Keratinocyte (primary cell): Measurements from ENCODE around the gene UGT3A1. TPM values are rescaled to one million over a fixed set of nuclear protein-coding genes. Genes with fewer than 3 reads are reported as not detected.

Experiments
- DNase-seq: peaks from one replicate; pipeline ENCODE4 v3.0.0-alpha.2; 2011; ENCODE audit warnings: low read depth, missing footprints, low spot score
- FAIRE-seq: peaks from 2 replicates; lab custom pipeline; 2011; peaks lifted over from hg19 to GRCh38; lab: Jason Lieb, UNC
- H2AFZ ChIP-seq: 2 replicates; pipeline ENCODE4 v1.6.0; 2012; ENCODE audit warnings: low read length, control low read depth, inconsistent platforms; ENCODE audit not compliant: control insufficient read depth
- H3K27ac ChIP-seq: 2 replicates; pipeline ENCODE4 v1.5.1; 2011; ENCODE audit warnings: low read length; ENCODE audit not compliant: control insufficient read depth, insufficient read depth
- H3K27me3 ChIP-seq: 3 replicates; pipeline ENCODE4 v1.6.0; 2011; ENCODE audit warnings: low read length; ENCODE audit not compliant: control insufficient read depth, insufficient read depth; ENCODE audit errors: extremely low read depth
- H3K36me3 ChIP-seq, 2 experiments: 2 replicates in 1 of 2; 3 replicates in 1 of 2; pipeline ENCODE4 v1.5.1; 2011; ENCODE audit warnings: low read length in 2 of 2, mild to moderate bottlenecking in 1 of 2; ENCODE audit not compliant: control insufficient read depth in 2 of 2, insufficient read depth in 2 of 2; ENCODE audit errors: extremely low read depth in 1 of 2
- H3K4me1 ChIP-seq: 3 replicates; pipeline ENCODE4 v1.5.1; 2011; ENCODE audit warnings: low read length; ENCODE audit not compliant: control insufficient read depth, insufficient read depth; ENCODE audit errors: extremely low read depth
- H3K4me2 ChIP-seq: 3 replicates; pipeline ENCODE4 v1.6.0; 2011; ENCODE audit warnings: low read depth, low read length; ENCODE audit not compliant: control insufficient read depth, insufficient read depth; ENCODE audit errors: extremely low read depth
- H3K4me3 ChIP-seq, 3 experiments: fragments of 200-600 bp in 1 of 3; sonication (generic) in 1 of 3; 2 replicates in 2 of 3; 3 replicates in 1 of 3; pipeline ENCODE4 v1.5.1; 2011 to 2016; ENCODE audit warnings: low read length in 3 of 3, mild to moderate bottlenecking in 3 of 3, control low read depth in 2 of 3, inconsistent platforms in 1 of 3, low read depth in 1 of 3, mixed read lengths in 1 of 3, mixed run types in 1 of 3, moderate library complexity in 1 of 3; ENCODE audit not compliant: control insufficient read depth in 2 of 3, insufficient read depth in 2 of 3; ENCODE audit errors: extremely low read depth in 1 of 3
- H3K79me2 ChIP-seq: 2 replicates; pipeline ENCODE4 v1.6.0; 2012; ENCODE audit warnings: low read length; ENCODE audit not compliant: control insufficient read depth, insufficient read depth
- H3K9ac ChIP-seq: 3 replicates; pipeline ENCODE4 v1.6.0; 2011; ENCODE audit warnings: low read length; ENCODE audit not compliant: control insufficient read depth, insufficient read depth; ENCODE audit errors: extremely low read depth
- H3K9me1 ChIP-seq: 3 replicates; pipeline ENCODE4 v1.6.0; 2011; ENCODE audit warnings: low read length; ENCODE audit not compliant: control insufficient read depth, insufficient read depth; ENCODE audit errors: extremely low read depth
- H3K9me3 ChIP-seq: 2 replicates; pipeline ENCODE4 v1.5.1; 2012; ENCODE audit warnings: low read depth, low read length; ENCODE audit not compliant: control insufficient read depth
- H4K20me1 ChIP-seq: 3 replicates; pipeline ENCODE4 v1.6.0; 2011; ENCODE audit warnings: low read length; ENCODE audit not compliant: control insufficient read depth, insufficient read depth; ENCODE audit errors: extremely low read depth
- EZH2 ChIP-seq: IDR thresholded peaks from one replicate; pipeline ENCODE4 v1.6.1; 2012; ENCODE audit warnings: inconsistent platforms, mild to moderate bottlenecking, low read length, moderate library complexity
- dilution Hi-C: fragments of 300-500 bp; cut with MboI; formaldehyde crosslinking; loops from one replicate; pipeline ENCODE4 v1.7.0; 2020; ENCODE audit warnings: low sequenced_read_pairs; ENCODE audit not compliant: extremely low pct_ligation_motif_present
- polyA plus RNA-seq, 5 experiments: library from polyadenylated mRNA; depleted of rRNA in 3 of 5; stranded (reverse) in 3 of 5; stranded (forward) in 1 of 5; unstranded in 1 of 5; fragments of >200 nt; gene quantifications; 1 replicate in 1 of 5; 2 replicates in 3 of 5; 3 replicates in 1 of 5; pipeline versions ENCODE4 v1.2.1 to v1.2.3, GENCODE V29; 2011 to 2012; ENCODE audit warnings: missing spikeins in 2 of 5, low read depth in 1 of 5, low replicate concordance in 1 of 5
- TF ChIP-seq, protein P1 (sequence below), 3 experiments: IDR thresholded peaks in 1 of 3; conservative IDR thresholded peaks in 1 of 3; optimal IDR thresholded peaks in 1 of 3; 2 replicates in 2 of 3; 3 replicates in 1 of 3; pipeline versions ENCODE3 to v1.5.1; 2011; ENCODE audit warnings: low read length in 3 of 3, mild to moderate bottlenecking in 3 of 3, moderate library complexity in 2 of 3, control low read depth in 1 of 3, inconsistent platforms in 1 of 3; ENCODE audit not compliant: insufficient read depth in 2 of 3; ENCODE audit errors: extremely low read depth in 1 of 3

Gene UGT3A1
- polyA plus RNA-seq, 1 donor (not counting 4 experiments of a cell fraction or from before 2014, with no cell fraction given): not detected

DNA sequence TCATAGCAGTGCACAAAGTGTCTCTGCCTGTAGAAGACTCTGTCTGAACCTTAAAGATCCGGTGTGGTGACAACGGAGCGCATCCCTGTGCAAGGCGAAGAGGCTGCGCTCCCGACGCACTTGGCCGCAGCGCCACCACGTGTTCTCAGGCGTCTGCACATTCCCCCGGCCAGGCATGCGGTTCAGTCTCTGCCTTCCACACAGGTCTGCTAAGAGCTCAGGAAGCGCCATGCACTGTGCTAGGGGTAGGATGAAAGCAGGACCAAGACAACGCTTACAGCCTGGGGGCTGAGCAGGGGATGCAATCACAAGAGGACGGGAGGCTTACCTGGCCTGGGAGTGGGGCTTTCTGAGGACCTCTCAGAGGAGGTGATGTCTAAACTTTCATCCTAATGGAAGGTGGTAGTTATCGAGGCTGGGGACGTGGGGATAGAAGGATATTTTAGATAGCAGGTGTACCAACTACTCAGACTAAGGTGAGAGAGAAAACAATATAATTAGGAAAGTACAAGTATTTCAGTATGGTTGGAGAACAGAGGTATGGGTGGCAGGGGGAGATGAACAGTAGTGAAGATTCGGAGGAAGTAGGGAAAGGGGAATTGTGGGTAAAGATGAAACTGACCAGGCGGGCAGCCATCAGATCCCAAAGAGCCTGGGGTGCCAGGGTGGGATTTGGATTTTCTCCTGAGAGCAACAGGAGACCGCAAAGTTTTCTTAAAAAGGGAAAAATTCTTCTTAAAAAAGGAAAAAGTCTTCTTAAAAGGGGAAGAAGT lies 66.1 kb downstream of the UGT3A1 start:
- DNase-seq (no peak), FAIRE-seq (peak; percentile 62)
- H3K4me1 ChIP-seq: peaks cover 10% of the 10 kb centered on the region
- H3K36me3 ChIP-seq: no peaks in the 10 kb centered on the region
- no peak overlapping the region for H3K9ac ChIP-seq
- H3K27me3 ChIP-seq: peaks cover 5% of the 10 kb centered on the region
- H2AFZ ChIP-seq: peak overlapping the region; percentile 76
- no peaks in the 10 kb centered on the region for H3K9me3 ChIP-seq
- no peak overlapping the region for H3K4me3 ChIP-seq
- no peaks in the 10 kb centered on the region for H3K9me1 ChIP-seq
- H3K4me2 ChIP-seq: peak overlapping the region; percentile 22
- dilution Hi-C loops: no loop called here
- no peak overlapping the region for H3K27ac ChIP-seq
- no peaks in the 10 kb centered on the region for H4K20me1 ChIP-seq
- no peaks in the 10 kb centered on the region for H3K79me2 ChIP-seq
- TF ChIP-seq, protein P1, sequence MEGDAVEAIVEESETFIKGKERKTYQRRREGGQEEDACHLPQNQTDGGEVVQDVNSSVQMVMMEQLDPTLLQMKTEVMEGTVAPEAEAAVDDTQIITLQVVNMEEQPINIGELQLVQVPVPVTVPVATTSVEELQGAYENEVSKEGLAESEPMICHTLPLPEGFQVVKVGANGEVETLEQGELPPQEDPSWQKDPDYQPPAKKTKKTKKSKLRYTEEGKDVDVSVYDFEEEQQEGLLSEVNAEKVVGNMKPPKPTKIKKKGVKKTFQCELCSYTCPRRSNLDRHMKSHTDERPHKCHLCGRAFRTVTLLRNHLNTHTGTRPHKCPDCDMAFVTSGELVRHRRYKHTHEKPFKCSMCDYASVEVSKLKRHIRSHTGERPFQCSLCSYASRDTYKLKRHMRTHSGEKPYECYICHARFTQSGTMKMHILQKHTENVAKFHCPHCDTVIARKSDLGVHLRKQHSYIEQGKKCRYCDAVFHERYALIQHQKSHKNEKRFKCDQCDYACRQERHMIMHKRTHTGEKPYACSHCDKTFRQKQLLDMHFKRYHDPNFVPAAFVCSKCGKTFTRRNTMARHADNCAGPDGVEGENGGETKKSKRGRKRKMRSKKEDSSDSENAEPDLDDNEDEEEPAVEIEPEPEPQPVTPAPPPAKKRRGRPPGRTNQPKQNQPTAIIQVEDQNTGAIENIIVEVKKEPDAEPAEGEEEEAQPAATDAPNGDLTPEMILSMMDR (optimal IDR thresholded peaks at IDR 0.05 in 1 of 3, IDR thresholded peaks at IDR 0.05 in 1 of 3, conservative IDR thresholded peaks at IDR 0.05 in 1 of 3; ENCODE audit: extremely low read depth in 1 of 3, insufficient read depth in 2 of 3, low read length in 3 of 3): peak; percentile 80 to 99 (median 88)
- TF ChIP-seq EZH2: no peak

GRCh38 chr5:35924122-35924949 lies 66.9 kb downstream of the UGT3A1 start:
- dilution Hi-C loops: no loop called here
- H3K27ac ChIP-seq: no peak overlapping the region
- no peak overlapping the region for H3K4me3 ChIP-seq
- no peak for TF ChIP-seq EZH2
- TF ChIP-seq, protein P1 (optimal IDR thresholded peaks at IDR 0.05 in 1 of 3, IDR thresholded peaks at IDR 0.05 in 1 of 3, conservative IDR thresholded peaks at IDR 0.05 in 1 of 3; ENCODE audit: extremely low read depth in 1 of 3, insufficient read depth in 2 of 3, low read length in 3 of 3): no peak
- FAIRE-seq (no peak), DNase-seq (no peak)
- H3K36me3 ChIP-seq: no peaks in the 10 kb centered on the region
- H4K20me1 ChIP-seq: no peaks in the 10 kb centered on the region
- peaks cover 10% of the 10 kb centered on the region for H3K4me1 ChIP-seq
- H3K79me2 ChIP-seq: no peaks in the 10 kb centered on the region
- H3K4me2 ChIP-seq: peak overlapping the region; percentile 22
- H3K9me1 ChIP-seq: no peaks in the 10 kb centered on the region
- no peak overlapping the region for H3K9ac ChIP-seq
- H3K9me3 ChIP-seq: peaks cover 4% of the 10 kb centered on the region
- no peak overlapping the region for H2AFZ ChIP-seq
- peaks cover 5% of the 10 kb centered on the region for H3K27me3 ChIP-seq
